Left ventricle myocardium inferior (tissue), 1 donor: ENCODE data around the gene ITPRID2. TPM values are rescaled to one million over a fixed set of nuclear protein-coding genes. Genes with fewer than 3 reads are reported as not detected.
A peak's percentile ranks its signal among the peaks of the same experiment; 100 is the strongest.

Source experiments
- DNase-seq: peaks from one replicate; pipeline ENCODE4 v3.0.0-alpha.2; 2020
- H3K27ac ChIP-seq: fragments of 200-600 bp; replicated peaks from 2 replicates; pipeline ENCODE4 v1.8.0; 2021
- H3K27me3 ChIP-seq: fragments of 200-600 bp; 2 replicates; pipeline ENCODE4 v1.8.0; 2021; ENCODE audit warnings: low read depth
- H3K36me3 ChIP-seq: fragments of 200-600 bp; 2 replicates; pipeline ENCODE4 v1.8.0; 2021
- H3K4me1 ChIP-seq: fragments of 200-600 bp; 2 replicates; pipeline ENCODE4 v1.8.0; 2021
- H3K4me3 ChIP-seq: fragments of 200-600 bp; 2 replicates; pipeline ENCODE4 v1.8.0; 2021; ENCODE audit warnings: mild to moderate bottlenecking, moderate library complexity
- H3K9me3 ChIP-seq: fragments of 200-600 bp; replicated peaks from 2 replicates; pipeline ENCODE4 v1.8.0; 2021
- intact Hi-C: fragments of 100-400 bp; cut with micrococcal nuclease; formaldehyde crosslinking; loops from one replicate; pipeline ENCODE4 v1.11.0; 2022
- total RNA-seq: library from RNA; stranded (reverse); fragmentation: NEBNext Ultra II Directional; extraction: Animal tissue kit (Norgen Biotek cat#: 25700); gene quantifications from one replicate; pipeline ENCODE4 v1.2.1, GENCODE V29; 2021
- TF ChIP-seq, protein P1 (sequence below): fragments of 200-600 bp; IDR thresholded peaks from 2 replicates; pipeline ENCODE4 v1.8.0; 2021; ENCODE audit warnings: antibody characterized with exemption, mild to moderate bottlenecking, borderline replicate concordance
- donor health status: DM: no; HTN: yes; CAD: no; lungs with severe emphysema.

The ITPRID2 gene
- total RNA-seq, 1 donor from 2014 or later = 76.0 TPM

DNA sequence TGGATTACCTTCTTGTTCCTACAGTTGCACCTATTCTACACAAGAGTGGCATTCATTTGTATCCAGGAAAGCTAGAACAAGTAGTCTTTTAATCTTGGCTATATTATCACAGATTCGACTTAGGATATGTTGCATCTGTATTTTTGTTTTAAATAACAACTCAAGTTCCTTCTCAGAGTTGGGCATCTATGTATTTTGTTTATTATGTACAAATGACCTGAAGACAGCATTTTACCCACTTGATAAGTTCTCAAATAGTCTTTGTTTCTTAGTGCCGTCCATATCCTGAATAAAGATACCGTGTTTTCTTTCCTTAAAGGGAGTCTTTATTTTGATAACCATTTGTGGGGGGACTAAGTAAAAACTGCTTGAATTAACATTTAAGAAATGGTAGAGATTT, 2.9 kb downstream of the ITPRID2 start:
- TF ChIP-seq, protein P1, sequence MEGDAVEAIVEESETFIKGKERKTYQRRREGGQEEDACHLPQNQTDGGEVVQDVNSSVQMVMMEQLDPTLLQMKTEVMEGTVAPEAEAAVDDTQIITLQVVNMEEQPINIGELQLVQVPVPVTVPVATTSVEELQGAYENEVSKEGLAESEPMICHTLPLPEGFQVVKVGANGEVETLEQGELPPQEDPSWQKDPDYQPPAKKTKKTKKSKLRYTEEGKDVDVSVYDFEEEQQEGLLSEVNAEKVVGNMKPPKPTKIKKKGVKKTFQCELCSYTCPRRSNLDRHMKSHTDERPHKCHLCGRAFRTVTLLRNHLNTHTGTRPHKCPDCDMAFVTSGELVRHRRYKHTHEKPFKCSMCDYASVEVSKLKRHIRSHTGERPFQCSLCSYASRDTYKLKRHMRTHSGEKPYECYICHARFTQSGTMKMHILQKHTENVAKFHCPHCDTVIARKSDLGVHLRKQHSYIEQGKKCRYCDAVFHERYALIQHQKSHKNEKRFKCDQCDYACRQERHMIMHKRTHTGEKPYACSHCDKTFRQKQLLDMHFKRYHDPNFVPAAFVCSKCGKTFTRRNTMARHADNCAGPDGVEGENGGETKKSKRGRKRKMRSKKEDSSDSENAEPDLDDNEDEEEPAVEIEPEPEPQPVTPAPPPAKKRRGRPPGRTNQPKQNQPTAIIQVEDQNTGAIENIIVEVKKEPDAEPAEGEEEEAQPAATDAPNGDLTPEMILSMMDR = no peak
- Histone ChIP-seq H3K4me3 (peak overlapping the region; percentile 92), H3K4me1 (peaks cover 81% of the 10 kb centered on the region), H3K27me3 (no peaks in the 10 kb centered on the region), H3K36me3 (peaks cover 17% of the 10 kb centered on the region), H3K27ac (peak overlapping the region; percentile 13), H3K9me3 (no peaks in the 10 kb centered on the region)
- no peak for DNase-seq
- intact Hi-C loops = no loop called here

GRCh38 chr2:181895818-181896217, 4.3 kb downstream of the ITPRID2 start:
- no peak for DNase-seq
- intact Hi-C loops = no loop called here
- no peaks in the 10 kb centered on the region for H3K27me3 ChIP-seq
- no peak overlapping the region for H3K27ac ChIP-seq
- peak overlapping the region; percentile 92 for H3K4me3 ChIP-seq
- H3K4me1 ChIP-seq = peaks cover 88% of the 10 kb centered on the region
- TF ChIP-seq, protein P1 = no peak
- H3K9me3 ChIP-seq = no peaks in the 10 kb centered on the region
- H3K36me3 ChIP-seq = peaks cover 31% of the 10 kb centered on the region

GRCh38 chr2:181896286-181896685, 4.8 kb downstream of the ITPRID2 start:
- DNase-seq = no peak
- H3K36me3 ChIP-seq = peaks cover 36% of the 10 kb centered on the region
- intact Hi-C loops = no loop called here

DNA sequence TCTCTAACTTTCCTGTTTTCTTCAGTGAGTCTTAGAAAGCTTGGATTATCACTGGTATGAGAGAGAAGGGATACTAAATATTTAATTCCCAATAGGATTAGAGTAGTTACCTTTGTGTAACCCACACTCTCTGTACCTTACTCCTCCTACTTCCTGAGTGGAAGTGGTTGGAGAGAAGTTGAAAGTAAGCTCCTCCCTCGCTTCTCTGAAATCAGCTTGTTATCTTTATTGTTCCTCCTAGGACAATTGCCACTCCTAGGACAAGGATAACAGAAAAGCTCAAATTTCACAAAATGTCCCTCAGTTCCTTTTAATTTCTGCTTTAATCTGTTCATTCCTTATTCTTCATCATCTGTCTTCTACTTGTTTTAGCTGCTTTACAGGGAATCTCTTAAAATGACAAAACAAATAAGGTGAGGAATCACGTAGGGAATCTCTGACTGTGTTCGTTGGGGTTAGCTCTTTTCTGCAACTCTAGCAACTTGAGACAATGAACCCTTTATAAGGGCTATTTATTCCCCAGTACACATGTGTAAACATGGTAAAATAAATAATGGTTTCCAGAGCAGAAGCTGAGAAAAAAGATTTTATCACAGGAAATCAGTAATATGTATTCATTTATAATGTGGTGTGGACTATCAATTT, 8.6 kb downstream of the ITPRID2 start:
- Histone ChIP-seq H3K27me3 (no peaks in the 10 kb centered on the region), H3K36me3 (peaks cover 70% of the 10 kb centered on the region), H3K27ac (no peak overlapping the region), H3K9me3 (no peaks in the 10 kb centered on the region), H3K4me1 (peaks cover 76% of the 10 kb centered on the region), H3K4me3 (no peak overlapping the region)
- no peak for DNase-seq
- TF ChIP-seq, protein P1 = no peak
- intact Hi-C loops = loop anchor here (5.0 kb wide), 1 partner anchor 158 kb away; no protein-coding TSS in a partner anchor

More at GRCh38 chr2:181896286-181896685, 4.8 kb downstream of the ITPRID2 start:
- H3K27ac ChIP-seq = no peak overlapping the region
- H3K9me3 ChIP-seq = no peaks in the 10 kb centered on the region
- no peaks in the 10 kb centered on the region for H3K27me3 ChIP-seq
- TF ChIP-seq, protein P1 = no peak
- H3K4me3 ChIP-seq = peak overlapping the region; percentile 92
- peaks cover 83% of the 10 kb centered on the region for H3K4me1 ChIP-seq

- no peak for DNase-seq
- Histone ChIP-seq H3K27me3 (no peaks in the 10 kb centered on the region), H3K4me1 (peaks cover 66% of the 10 kb centered on the region), H3K9me3 (no peaks in the 10 kb centered on the region), H3K4me3 (no peak overlapping the region), H3K27ac (no peak overlapping the region), H3K36me3 (peaks cover 77% of the 10 kb centered on the region)
- TF ChIP-seq, protein P1 = no peak
- intact Hi-C loops = loop anchor here (5.0 kb wide), 1 partner anchor 160 kb away; no protein-coding TSS in a partner anchor
These were observed 11.1 kb downstream of the ITPRID2 start for GRCh38 chr2:181902625-181903024.
